IMR-90 (cell line): ENCODE results near the gene C9orf50. TPM values are rescaled to one million over a fixed set of nuclear protein-coding genes. Genes with fewer than 3 reads are reported as not detected.

ENCODE experiments used
- ATAC-seq: fragments of 200-7000 bp; cut with Tn5 transposase; 2 replicates; pipeline ENCODE4 v1.9.1; 2020; ENCODE audit warnings: low read depth, mild to moderate bottlenecking, moderate library complexity
- BruUV-seq: library from RNA; stranded (reverse); fragments of 400-500 nt; replicated peaks from 2 replicates; lab custom pipeline; 2021; lab: Mats Ljungman, UMichigan
- CTCF ChIA-PET: fragments of 300-600 bp; formaldehyde crosslinking; extraction: SDS; loops from one replicate; lab custom pipeline; 2021; ENCODE audit warnings: antibody characterized with exemption; lab: Yijun Ruan, JAX
- POLR2A ChIA-PET: fragments of 300-600 bp; sonication (Branson Sonifier 250); formaldehyde crosslinking; loops from one replicate; lab custom pipeline; 2022; ENCODE audit warnings: antibody characterized with exemption; ENCODE audit not compliant: unreplicated experiment; lab: Charles Lee
- DNase-seq: peaks from one replicate; pipeline ENCODE4 v3.0.0; 2013
- H2AFZ ChIP-seq: replicated peaks from 2 replicates; pipeline ENCODE3; 2013; ENCODE audit warnings: low read length, mild to moderate bottlenecking; ENCODE audit not compliant: poor library complexity
- H2AK5ac ChIP-seq: 2 replicates; pipeline ENCODE4 v1.6.1; 2013; ENCODE audit warnings: low read depth, low read length, inconsistent platforms
- H2AK9ac ChIP-seq: replicated peaks from 2 replicates; pipeline ENCODE3; 2013; ENCODE audit warnings: mild to moderate bottlenecking, low read depth, low read length, moderate library complexity; ENCODE audit not compliant: poor library complexity
- H2BK120ac ChIP-seq: 2 replicates; pipeline ENCODE4 v1.6.1; 2013; ENCODE audit warnings: low read depth, low read length, inconsistent platforms
- H2BK15ac ChIP-seq: 3 replicates; pipeline ENCODE4 v1.6.1; 2013; ENCODE audit warnings: low read depth, low read length, inconsistent platforms
- H2BK20ac ChIP-seq: 2 replicates; pipeline ENCODE4 v1.6.1; 2013; ENCODE audit warnings: low read depth, mild to moderate bottlenecking, inconsistent platforms, low read length, moderate library complexity
- H2BK5ac ChIP-seq: 2 replicates; pipeline ENCODE4 v1.6.1; 2013; ENCODE audit warnings: mild to moderate bottlenecking, low read depth, low read length, inconsistent platforms; ENCODE audit not compliant: poor library complexity, severe bottlenecking
- H3K14ac ChIP-seq: replicated peaks from 2 replicates; pipeline ENCODE4 v1.6.1; 2013; ENCODE audit warnings: low read depth, low read length, inconsistent platforms
- H3K18ac ChIP-seq: 2 replicates; pipeline ENCODE4 v1.6.1; 2013; ENCODE audit warnings: low read depth, low read length, control low read depth
- H3K23ac ChIP-seq: 2 replicates; pipeline ENCODE4 v1.6.1; 2013; ENCODE audit warnings: low read depth, low read length, inconsistent platforms
- H3K27ac ChIP-seq: 2 replicates; pipeline ENCODE4 v1.5.1; 2013; ENCODE audit warnings: mild to moderate bottlenecking, control low read depth, low read length; ENCODE audit not compliant: insufficient read depth
- H3K27me3 ChIP-seq: 2 replicates; pipeline ENCODE4 v1.6.1; 2013; ENCODE audit warnings: low read length; ENCODE audit not compliant: control insufficient read depth, insufficient read depth
- H3K36me3 ChIP-seq: 2 replicates; pipeline ENCODE4 v1.6.1; 2013; ENCODE audit warnings: low read length, mixed read lengths; ENCODE audit not compliant: control insufficient read depth, insufficient read depth
- H3K4ac ChIP-seq: 2 replicates; pipeline ENCODE4 v1.6.1; 2013; ENCODE audit warnings: low read depth, low read length, inconsistent platforms
- H3K4me1 ChIP-seq: 2 replicates; pipeline ENCODE4 v1.6.1; 2013; ENCODE audit warnings: low read length, mixed read lengths; ENCODE audit not compliant: control insufficient read depth, insufficient read depth
- H3K4me2 ChIP-seq: 2 replicates; pipeline ENCODE4 v1.6.1; 2013; ENCODE audit warnings: low read depth, mild to moderate bottlenecking, control low read depth, low read length, moderate library complexity
- H3K4me3 ChIP-seq: 2 replicates; pipeline ENCODE4 v1.5.1; 2013; ENCODE audit warnings: low read depth, mild to moderate bottlenecking, control low read depth, low read length, moderate library complexity; ENCODE audit not compliant: insufficient read depth
- H3K56ac ChIP-seq: 2 replicates; pipeline ENCODE4 v1.6.1; 2013; ENCODE audit warnings: low read length, inconsistent platforms; ENCODE audit not compliant: insufficient read depth; ENCODE audit errors: extremely low read depth
- H3K79me1 ChIP-seq, 2 experiments: 2 replicates each; pipeline ENCODE4 v1.6.1; 2013; ENCODE audit warnings: low read length in 2 of 2, inconsistent platforms in 1 of 2, low read depth in 1 of 2
- H3K9ac ChIP-seq: 2 replicates; pipeline ENCODE4 v1.6.1; 2013; ENCODE audit warnings: low read depth, low read length, control low read depth
- H3K9me1 ChIP-seq: 2 replicates; pipeline ENCODE4 v1.6.1; 2013; ENCODE audit warnings: low read length, inconsistent platforms; ENCODE audit not compliant: insufficient read depth
- H3K9me3 ChIP-seq: 2 replicates; pipeline ENCODE4 v1.6.1; 2013; ENCODE audit warnings: low read length; ENCODE audit not compliant: control insufficient read depth, insufficient read depth
- H4K20me1 ChIP-seq: 2 replicates; pipeline ENCODE4 v1.6.1; 2013; ENCODE audit warnings: low read length, inconsistent platforms; ENCODE audit not compliant: insufficient read depth
- H4K5ac ChIP-seq: 2 replicates; pipeline ENCODE4 v1.6.1; 2013; ENCODE audit warnings: mild to moderate bottlenecking, low read depth, low read length, control low read depth
- H4K8ac ChIP-seq, 2 experiments: 2 replicates each; pipeline ENCODE4 v1.6.1; 2013; ENCODE audit warnings: low read depth in 2 of 2, low read length in 2 of 2, control low read depth in 1 of 2, inconsistent platforms in 1 of 2
- H4K91ac ChIP-seq: 2 replicates; pipeline ENCODE4 v1.6.1; 2013; ENCODE audit warnings: low read depth, low read length, inconsistent platforms; ENCODE audit not compliant: insufficient read depth
- CTCF ChIP-seq: conservative IDR thresholded peaks from 2 replicates; pipeline ENCODE4 v1.5.1; 2012; ENCODE audit warnings: mild to moderate bottlenecking, low read depth, low read length, improper control_type of control experiment
- FOS ChIP-seq: fragments of 150-350 bp; IDR thresholded peaks from 2 replicates; pipeline ENCODE4 v1.6.1; 2016; ENCODE audit warnings: low read depth, low read length
- MXI1 ChIP-seq: IDR thresholded peaks from 2 replicates; pipeline ENCODE4 v1.6.1; 2012; ENCODE audit warnings: low read depth, mild to moderate bottlenecking, low read length, moderate library complexity, borderline replicate concordance
- POLR2A ChIP-seq: IDR thresholded peaks from 2 replicates; pipeline ENCODE4 v1.6.1; 2012; ENCODE audit warnings: mild to moderate bottlenecking, low read depth, low read length
- RAD21 ChIP-seq: IDR thresholded peaks from 2 replicates; pipeline ENCODE4 v1.6.1; 2012; ENCODE audit warnings: low read length, improper control_type of control experiment
- RFX5 ChIP-seq: IDR thresholded peaks from 2 replicates; pipeline ENCODE4 v1.8.0; 2012; ENCODE audit warnings: low read depth, mild to moderate bottlenecking, low read length, moderate library complexity
- WGBS, 2 experiments: methylation state at CpG; one replicate each; pipeline versions ENCODE4 v1.1.5 to v1.1.7; 2013; ENCODE audit warnings: missing lambda C conversion rate in 2 of 2; ENCODE audit not compliant: insufficient read length in 1 of 2; ENCODE audit errors: extremely low coverage in 2 of 2; 5-methylcytosine and 5-hydroxymethylcytosine counted together
- dilution Hi-C: fragments of 300-500 bp; cut with HindIII; formaldehyde crosslinking; loops from one replicate; pipeline ENCODE4 v1.14.3; 2018; ENCODE audit warnings: low sequenced_read_pairs; ENCODE audit not compliant: unreplicated experiment
- in situ Hi-C: fragments of 300-500 bp; cut with MboI; formaldehyde crosslinking; loops from 3 replicates; pipeline ENCODE4 v1.14.3; 2019; ENCODE audit warnings: low sequenced_read_pairs, inconsistent platforms, mixed read lengths
- intact Hi-C: fragments of 100-400 bp; cut with micrococcal nuclease; formaldehyde crosslinking; loops from 2 replicates; pipeline ENCODE4 v1.10.0; 2022
- polyA plus RNA-seq, 3 experiments: library from polyadenylated mRNA; depleted of rRNA; stranded (reverse); fragments of >200 nt; gene quantifications; 2 replicates each; pipeline ENCODE4 v1.2.3, GENCODE V29; 2012; ENCODE audit warnings: low replicate concordance in 1 of 3
- total RNA-seq: library from RNA; depleted of rRNA; stranded (reverse); fragments of >200 nt; gene quantifications from 2 replicates; pipeline ENCODE4 v1.2.3, GENCODE V29; 2012

The C9orf50 gene
- total and polyA plus RNA-seq, 2 of the 4 experiments (the other 2 are of a cell fraction), result 0.09 TPM; not detected in 1

- Histone ChIP-seq H2AFZ (no peak overlapping the region), H2BK5ac (no peak overlapping the region), H3K9me3 (peaks cover 2% of the 10 kb centered on the region; the same call in 1 of the 2 replicates), H3K27ac (no peak overlapping the region), H2AK5ac (no peak overlapping the region), H3K4me1 (peaks cover 11% of the 10 kb centered on the region), H3K4ac (no peak overlapping the region), H3K4me3 (no peak overlapping the region), H3K23ac (no peak overlapping the region), H4K5ac (no peak overlapping the region), H3K56ac (no peak overlapping the region), H4K91ac (no peak overlapping the region), H3K27me3 (no peaks in the 10 kb centered on the region), H4K8ac (no peak overlapping the region), H3K9me1 (peaks cover 5% of the 10 kb centered on the region; the same call in 1 of the 2 replicates), H3K14ac (no peak overlapping the region), H3K4me2 (no peak overlapping the region), H3K36me3 (no peaks in the 10 kb centered on the region), H2BK120ac (no peak overlapping the region), H3K9ac (no peak overlapping the region), H2BK20ac (no peak overlapping the region), H2AK9ac (no peak overlapping the region), H3K79me1 (peaks cover 0 to 5% of the 10 kb centered on the region in 2 experiments; a peak in 1 of 4 replicates), H3K18ac (no peak overlapping the region), H4K20me1 (no peaks in the 10 kb centered on the region; the same call in 1 of the 2 replicates), H2BK15ac (no peak overlapping the region)
- ChIA-PET POLR2A (no interaction called here), CTCF (interaction anchor here (0.6 kb wide), 1 partner anchor 14 kb away, joined by 7 read pairs; no protein-coding TSS in a partner anchor)
- ATAC-seq (no peak), DNase-seq (no peak)
- intact Hi-C loops, result no loop called here
- no CpG with 5 or more reads among the region's 2 CpGs for WGBS, 2 experiments
- TF ChIP-seq RAD21, result no peak
- TF ChIP-seq FOS, result no peak
- no peak for TF ChIP-seq MXI1
- no peak for TF ChIP-seq POLR2A
- TF ChIP-seq CTCF, result no peak
- TF ChIP-seq RFX5, result no peak
- in situ Hi-C loops, result no loop called here
- no TSS peak for BruUV-seq
- dilution Hi-C loops, result no loop called here
Observed at GRCh38 chr9:129661029-129661428, 40.1 kb upstream of the C9orf50 start.
